Neural cell (in vitro differentiated cells): ENCODE data around the gene KRT78. TPM values are rescaled to one million over a fixed set of nuclear protein-coding genes. Genes with fewer than 3 reads are reported as not detected.

Source experiments
- H2AFZ ChIP-seq: fragments of 200-600, 300-800 bp; sonication (generic), shearing (Covaris generic); 2 replicates; pipeline ENCODE4 v1.6.0; 2014; ENCODE audit warnings: low read depth, mild to moderate bottlenecking, antibody characterized with exemption, low read length, moderate library complexity
- H3F3A ChIP-seq: fragments of 200-600 bp; shearing (Covaris generic); 2 replicates; pipeline ENCODE4 v1.6.1; 2016; ENCODE audit warnings: mild to moderate bottlenecking, moderate library complexity, mixed read lengths, antibody characterized with exemption, low read length; ENCODE audit not compliant: insufficient read depth, poor library complexity, severe bottlenecking
- H3K27ac ChIP-seq: fragments of 200-600, 300-800 bp; sonication (generic), shearing (Covaris generic); 2 replicates; pipeline ENCODE4 v1.5.1; 2014; ENCODE audit warnings: mild to moderate bottlenecking, low read length, moderate library complexity
- H3K27me3 ChIP-seq: fragments of 300-800, 200-600 bp; sonication (generic), shearing (Covaris generic); 2 replicates; pipeline ENCODE4 v1.6.0; 2014; ENCODE audit warnings: mild to moderate bottlenecking, low read depth, low read length, moderate library complexity; ENCODE audit not compliant: insufficient read depth
- H3K36me3 ChIP-seq: fragments of 300-800, 200-600 bp; sonication (generic), shearing (Covaris generic); 2 replicates; pipeline ENCODE4 v1.5.1; 2014; ENCODE audit warnings: mild to moderate bottlenecking, antibody characterized with exemption, low read length, moderate library complexity; ENCODE audit not compliant: insufficient read depth
- H3K4me2 ChIP-seq: fragments of 300-800, 200-600 bp; sonication (generic), shearing (Covaris generic); 2 replicates; pipeline ENCODE4 v1.6.0; 2014; ENCODE audit warnings: mild to moderate bottlenecking, low read length
- H3K4me3 ChIP-seq: fragments of 300-800, 200-600 bp; sonication (generic), shearing (Covaris generic); 2 replicates; pipeline ENCODE4 v1.5.1; 2014; ENCODE audit warnings: mild to moderate bottlenecking, low read length, moderate library complexity
- H3K79me2 ChIP-seq: fragments of 200-600 bp; shearing (Covaris generic); replicated peaks from 2 replicates; pipeline ENCODE4 v1.6.0; 2014; ENCODE audit warnings: mild to moderate bottlenecking, low read length, moderate library complexity; ENCODE audit not compliant: insufficient read depth
- H3K9ac ChIP-seq: fragments of 300-800, 200-600 bp; sonication (generic), shearing (Covaris generic); 2 replicates; pipeline ENCODE4 v1.6.1; 2016; ENCODE audit warnings: mild to moderate bottlenecking, low read length, mixed read lengths
- H3K9me2 ChIP-seq: fragments of 200-600 bp; shearing (Covaris generic); 2 replicates; pipeline ENCODE4 v1.6.1; 2016; ENCODE audit warnings: mild to moderate bottlenecking, low read length, mixed read lengths; ENCODE audit not compliant: insufficient read depth
- H3K9me3 ChIP-seq: fragments of 200-600, 300-800 bp; sonication (generic), shearing (Covaris generic); 2 replicates; pipeline ENCODE4 v1.6.1; 2016; ENCODE audit warnings: mild to moderate bottlenecking, mixed run types, low read length, moderate library complexity, mixed read lengths
- H4K20me1 ChIP-seq: fragments of 200-600 bp; shearing (Covaris generic); 2 replicates; pipeline ENCODE4 v1.6.1; 2016; ENCODE audit warnings: mild to moderate bottlenecking, mixed run types; ENCODE audit not compliant: insufficient read depth
- CTCF ChIP-seq: fragments of 450-650 bp; IDR thresholded peaks from 2 replicates; pipeline ENCODE4 v1.5.1; 2014; ENCODE audit warnings: antibody characterized with exemption, mild to moderate bottlenecking, moderate library complexity; ENCODE audit not compliant: poor library complexity, severe bottlenecking
- EP300 ChIP-seq: fragments of 450-650 bp; conservative IDR thresholded peaks from 2 replicates; pipeline ENCODE4 v1.6.1; 2014; ENCODE audit warnings: antibody characterized with exemption, mild to moderate bottlenecking, moderate library complexity; ENCODE audit not compliant: poor library complexity, severe bottlenecking
- EZH2 ChIP-seq: fragments of 200-600, 300-800 bp; shearing (Covaris generic), sonication (generic); IDR thresholded peaks from 2 replicates; pipeline ENCODE4 v1.6.1; 2014; ENCODE audit warnings: antibody characterized with exemption, low read length, borderline replicate concordance, mild to moderate bottlenecking; ENCODE audit not compliant: insufficient read depth, poor library complexity, severe bottlenecking
- MXI1 ChIP-seq: fragments of 450-650 bp; conservative IDR thresholded peaks from 2 replicates; pipeline ENCODE4 v1.6.1; 2014; ENCODE audit warnings: antibody characterized with exemption, mild to moderate bottlenecking; ENCODE audit not compliant: poor library complexity, severe bottlenecking
- POLR2AphosphoS5 ChIP-seq: IDR thresholded peaks from 2 replicates; pipeline ENCODE4 v1.6.1; 2012
- RAD21 ChIP-seq: fragments of 450-650 bp; conservative IDR thresholded peaks from 2 replicates; pipeline ENCODE4 v1.6.1; 2014; ENCODE audit warnings: antibody characterized with exemption, mild to moderate bottlenecking, moderate library complexity
- REST ChIP-seq: IDR thresholded peaks from 2 replicates; pipeline ENCODE4 v1.6.1; 2012; ENCODE audit warnings: borderline replicate concordance
- SMC3 ChIP-seq: fragments of 450-650 bp; conservative IDR thresholded peaks from 2 replicates; pipeline ENCODE4 v1.6.1; 2014; ENCODE audit warnings: antibody characterized with exemption, mild to moderate bottlenecking, moderate library complexity; ENCODE audit not compliant: poor library complexity
- polyA plus RNA-seq: library from polyadenylated mRNA; depleted of rRNA; stranded (reverse); fragments of >200 nt; gene quantifications from 2 replicates; pipeline ENCODE4 v1.2.3, GENCODE V29; 2014

Gene KRT78
- polyA plus RNA-seq, 1 donor from 2014 or later = not detected

GRCh38 chr12:52867152-52867551 lies 18.4 kb upstream of the KRT78 start:
- Histone ChIP-seq H3K4me3 (no peak overlapping the region), H3F3A (no peaks in the 10 kb centered on the region), H3K27ac (no peak overlapping the region), H3K9ac (no peak overlapping the region), H3K36me3 (no peaks in the 10 kb centered on the region), H2AFZ (no peak overlapping the region), H3K27me3 (no peaks in the 10 kb centered on the region), H4K20me1 (no peaks in the 10 kb centered on the region), H3K4me2 (no peak overlapping the region), H3K79me2 (no peaks in the 10 kb centered on the region), H3K9me2 (no peaks in the 10 kb centered on the region), H3K9me3 (no peaks in the 10 kb centered on the region)
- TF ChIP-seq RAD21 (no peak), SMC3 (no peak), POLR2AphosphoS5 (no peak), EP300 (no peak), EZH2 (no peak)

- Histone ChIP-seq H2AFZ (no peak overlapping the region), H3K4me2 (no peak overlapping the region), H3F3A (no peaks in the 10 kb centered on the region), H3K9me2 (no peaks in the 10 kb centered on the region), H3K36me3 (no peaks in the 10 kb centered on the region), H3K79me2 (no peaks in the 10 kb centered on the region), H3K9ac (no peak overlapping the region), H4K20me1 (no peaks in the 10 kb centered on the region), H3K9me3 (no peaks in the 10 kb centered on the region), H3K27ac (no peak overlapping the region), H3K27me3 (no peaks in the 10 kb centered on the region), H3K4me3 (no peak overlapping the region)
- TF ChIP-seq REST = no peak
- peak; percentile 39 for TF ChIP-seq RAD21
- TF ChIP-seq SMC3 = peak; percentile 50
- no peak for TF ChIP-seq EZH2
- TF ChIP-seq CTCF = peak; percentile 54
- TF ChIP-seq MXI1 = no peak
- no peak for TF ChIP-seq POLR2AphosphoS5
These were observed 16.5 kb upstream of the KRT78 start for GRCh38 chr12:52865090-52865944.
